K562 (cell line): Measurements from ENCODE around the gene HAPLN2. TPM values are rescaled to one million over a fixed set of nuclear protein-coding genes. Genes with fewer than 3 reads are reported as not detected.

Source experiments
- ELK1 ChIP-seq: sonication (generic); formaldehyde crosslinking; IDR thresholded peaks from 2 replicates; pipeline ENCODE4 v1.8.1; 2022; ENCODE audit warnings: missing genetic modification reagents
- HCFC1 ChIP-seq: IDR thresholded peaks from 2 replicates; pipeline ENCODE4 v1.6.1; 2012; ENCODE audit warnings: low read depth, low read length, improper control_type of control experiment
- HNRNPUL1 ChIP-seq: fragments of 200-400 bp; formaldehyde crosslinking; IDR thresholded peaks from 2 replicates; pipeline ENCODE4 v1.6.1; 2017; ENCODE audit warnings: low read length
- IRF9 ChIP-seq: fragments of 450-650 bp; IDR thresholded peaks from 2 replicates; pipeline ENCODE4 v1.6.1; 2016; ENCODE audit warnings: missing biosample characterization, missing genetic modification characterization
- MTA2 ChIP-seq: fragments of 450-650 bp; IDR thresholded peaks from 2 replicates; pipeline ENCODE4 v1.6.1; 2016; ENCODE audit warnings: low read depth
- PKNOX1 ChIP-seq: fragments of 450-650 bp; IDR thresholded peaks from 2 replicates; pipeline ENCODE4 v1.6.1; 2016
- POLR2G ChIP-seq: fragments of 200-400 bp; formaldehyde crosslinking; IDR thresholded peaks from 2 replicates; pipeline ENCODE4 v1.6.1; 2017; ENCODE audit warnings: low read depth, mild to moderate bottlenecking, antibody characterized with exemption, low read length, moderate library complexity
- RBM34 ChIP-seq: fragments of 200-400 bp; formaldehyde crosslinking; IDR thresholded peaks from 2 replicates; pipeline ENCODE4 v1.6.1; 2018; ENCODE audit warnings: low read length, borderline replicate concordance; ENCODE audit not compliant: insufficient read depth
- SOX6 ChIP-seq: fragments of 450-650 bp; IDR thresholded peaks from 2 replicates; pipeline ENCODE4 v1.6.1; 2014; ENCODE audit warnings: mild to moderate bottlenecking
- STAT6 ChIP-seq: sonication (generic); formaldehyde crosslinking; IDR thresholded peaks from 2 replicates; pipeline ENCODE4 v1.8.1; 2023; ENCODE audit warnings: mild to moderate bottlenecking, missing genetic modification reagents
- ZNF239 ChIP-seq: fragments of 250-450 bp; sonication (Bioruptor Pico); IDR thresholded peaks from 2 replicates; pipeline ENCODE4 v1.4.0; 2020; ENCODE audit warnings: mild to moderate bottlenecking
- ZNF263 ChIP-seq: sonication (generic); formaldehyde crosslinking; IDR thresholded peaks from 2 replicates; pipeline ENCODE4 v1.8.0; 2022; ENCODE audit warnings: mild to moderate bottlenecking, missing genetic modification reagents, borderline replicate concordance
- ZNF354B ChIP-seq: fragments of 250-450 bp; sonication (Bioruptor Pico); IDR thresholded peaks from 2 replicates; pipeline ENCODE4 v1.4.0; 2020
- polyA plus RNA-seq, 8 experiments: library from polyadenylated mRNA; depleted of rRNA in 4 of 8; stranded (reverse) in 5 of 8; unstranded in 3 of 8; fragments of >200 nt; fragmentation: Nextera tagmentation in 2 of 8; fragmentation: Illumina TruSeq in 1 of 8; extraction: Ambion mirVana in 2 of 8; extraction: Trizol in 1 of 8; gene quantifications; 2 replicates each; pipeline versions ENCODE4 v1.2.1 to v1.2.3, GENCODE V29; 2011 to 2014; ENCODE audit warnings: inconsistent platforms in 1 of 8, missing spikeins in 1 of 8
- total RNA-seq, 7 experiments: library from RNA; depleted of rRNA in 6 of 7; stranded (reverse); fragments of >200 nt in 6 of 7; fragmentation: Illumina TruSeq in 2 of 7; extraction: Trizol in 2 of 7; gene quantifications; 2 replicates each; pipeline versions ENCODE4 v1.2.1 to v1.2.3, GENCODE V29; 2011 to 2021; ENCODE audit warnings: low replicate concordance in 1 of 7

Gene HAPLN2
- total and polyA plus RNA-seq, 9 of the 15 experiments (the other 6 are each of a cell fraction or from before 2014, with no cell fraction given): 0.14 to 5.2 (median 3.8) TPM; not detected in 4

- TF ChIP-seq ZNF239 (CRISPR knock-in tag) (no peak), ZNF263 (CRISPR knock-in tag) (no peak), HNRNPUL1 (no peak), PKNOX1 (no peak), IRF9 (tag) (no peak), SOX6 (no peak), ZNF354B (CRISPR knock-in tag) (no peak), ELK1 (CRISPR knock-in tag) (no peak), HCFC1 (no peak), RBM34 (no peak), STAT6 (CRISPR knock-in tag) (no peak), POLR2G (peak; percentile 95), MTA2 (no peak)
Measured at GRCh38 chr1:156591432-156592157, 27.6 kb upstream of the HAPLN2 start, which contains the start of gene NAXE (continued).
